ENCODE data around the gene PPOX. TPM values are rescaled to one million over a fixed set of nuclear protein-coding genes. Genes with fewer than 3 reads are reported as not detected.
A peak's percentile ranks its signal among the peaks of the same experiment; 100 is the strongest.

PPOX gene
- total and polyA plus RNA-seq, 2 experiments from 2014 or later: 26.5 to 39.6 TPM

DNA sequence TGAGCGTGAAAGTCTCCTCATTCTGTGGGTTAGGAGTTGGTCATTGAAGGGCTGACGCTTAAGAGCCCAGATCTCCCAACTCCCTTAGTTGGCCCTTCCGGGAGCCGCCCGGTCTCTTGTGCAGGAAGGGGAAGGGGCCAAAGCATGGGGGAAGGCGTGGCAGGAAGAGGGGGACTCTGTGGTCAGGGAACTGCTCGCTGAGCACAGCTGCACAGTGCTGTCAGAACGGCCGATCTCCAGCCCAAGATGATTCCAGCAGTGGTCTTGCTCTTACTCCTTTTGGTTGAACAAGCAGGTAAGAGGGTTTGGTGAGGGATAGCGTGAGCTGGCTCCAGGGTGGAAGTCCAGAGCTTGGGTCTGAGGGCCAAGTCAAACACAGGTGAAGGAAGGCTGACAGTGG, 48.9 kb downstream of the PPOX start, which contains the start of gene FCER1G (continued):
- TF ChIP-seq STAT1 (IDR thresholded peaks at IDR 0.05; ENCODE audit: unreplicated experiment): no peak
- no peak for TF ChIP-seq CREB1 (CRISPR knock-in tag; IDR thresholded peaks at IDR 0.05; ENCODE audit: low read depth)
- no peak for TF ChIP-seq NANOG (IDR thresholded peaks at IDR 0.05; ENCODE audit: borderline replicate concordance)
- TF ChIP-seq, protein P1, sequence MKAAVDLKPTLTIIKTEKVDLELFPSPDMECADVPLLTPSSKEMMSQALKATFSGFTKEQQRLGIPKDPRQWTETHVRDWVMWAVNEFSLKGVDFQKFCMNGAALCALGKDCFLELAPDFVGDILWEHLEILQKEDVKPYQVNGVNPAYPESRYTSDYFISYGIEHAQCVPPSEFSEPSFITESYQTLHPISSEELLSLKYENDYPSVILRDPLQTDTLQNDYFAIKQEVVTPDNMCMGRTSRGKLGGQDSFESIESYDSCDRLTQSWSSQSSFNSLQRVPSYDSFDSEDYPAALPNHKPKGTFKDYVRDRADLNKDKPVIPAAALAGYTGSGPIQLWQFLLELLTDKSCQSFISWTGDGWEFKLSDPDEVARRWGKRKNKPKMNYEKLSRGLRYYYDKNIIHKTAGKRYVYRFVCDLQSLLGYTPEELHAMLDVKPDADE (IDR thresholded peaks at IDR 0.05): no peak
- TF ChIP-seq JUNB (IDR thresholded peaks at IDR 0.05; ENCODE audit: unreplicated experiment): no peak
- TF ChIP-seq EZH2phosphoT487 (IDR thresholded peaks at IDR 0.05; ENCODE audit: unreplicated experiment): no peak

DNA sequence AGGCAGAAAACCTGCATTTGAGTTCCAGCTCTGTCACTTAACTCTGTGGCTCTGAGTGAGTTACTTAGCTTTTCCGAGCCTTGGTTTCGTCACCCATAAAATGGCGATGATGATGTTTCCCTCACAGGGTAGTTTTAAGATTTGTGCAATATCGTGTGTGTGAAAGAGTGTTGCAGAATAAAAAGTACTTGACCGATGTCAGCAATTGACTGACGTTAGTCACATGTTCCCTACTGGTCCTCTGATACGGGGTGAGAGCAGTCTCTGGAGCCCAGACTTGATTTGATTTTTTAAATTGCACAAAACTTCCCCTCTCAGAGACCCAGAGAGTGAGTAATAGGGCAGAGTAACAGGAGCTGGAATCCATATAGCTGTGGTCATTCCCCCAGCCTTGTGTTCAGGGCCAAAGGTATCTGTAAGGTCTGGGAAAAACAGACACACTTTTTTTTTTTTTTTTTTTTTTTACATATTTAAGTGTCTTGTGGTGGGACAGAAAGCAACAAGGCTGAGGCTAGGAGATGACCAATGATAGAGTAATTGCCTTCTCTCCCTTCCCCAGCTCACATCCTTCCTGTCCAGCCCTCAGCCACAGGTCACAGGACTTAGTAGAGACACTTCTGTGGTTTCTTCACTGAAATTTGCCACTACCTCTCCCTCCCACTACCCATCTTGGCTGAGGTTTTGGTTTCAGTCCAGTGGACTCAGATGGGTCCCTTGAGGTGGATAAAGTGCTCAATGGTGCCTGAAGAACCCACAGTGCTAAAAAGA, 50.9 kb downstream of the PPOX start:
- Mint-ChIP-seq H3K27me3 (ENCODE audit: insufficient read depth, low read depth, poor library complexity) (peaks cover 18% of the 10 kb centered on the region), H3K36me3 (ENCODE audit: low read depth) (peaks cover 30% of the 10 kb centered on the region), H3K4me3 (no peak overlapping the region), H3K4me1 (peaks cover 29% of the 10 kb centered on the region), H3K27ac (peak overlapping the region; percentile 18; the same call in 1 of the 2 replicates), H3K9me3 (no peaks in the 10 kb centered on the region; the same call in 2 of the 3 replicates)
- Histone ChIP-seq H3K9me2 (ENCODE audit: insufficient read depth) (no peaks in the 10 kb centered on the region), H3K4me3 (no peak overlapping the region), H3K27ac (ENCODE audit: low read depth) (no peak overlapping the region), H3K79me2 (replicated peaks; ENCODE audit: insufficient read depth) (no peaks in the 10 kb centered on the region), H2AFZ (peak overlapping the region; percentile 63; the same call in 1 of the 2 replicates), H3K27me3 (ENCODE audit: insufficient read depth) (no peaks in the 10 kb centered on the region), H3K4me1 (ENCODE audit: insufficient read depth) (peaks cover 22% of the 10 kb centered on the region), H3K4me2 (no peak overlapping the region), H3K36me3 (ENCODE audit: insufficient read depth) (peaks cover 24% of the 10 kb centered on the region), H3F3A (replicated peaks; ENCODE audit: low read depth) (peaks cover 15% of the 10 kb centered on the region; the same call in 1 of the 2 replicates), H4K20me1 (replicated peaks; ENCODE audit: insufficient read depth) (no peaks in the 10 kb centered on the region)
- no peak for DNase-seq (ENCODE audit: low spot score)
- ATAC-seq: no peak
- TF ChIP-seq ZNF331 (CRISPR knock-in tag; IDR thresholded peaks at IDR 0.05; ENCODE audit: low read depth) (no peak), CREB1 (CRISPR knock-in tag; IDR thresholded peaks at IDR 0.05; ENCODE audit: low read depth) (no peak), EZH2phosphoT487 (IDR thresholded peaks at IDR 0.05; ENCODE audit: unreplicated experiment) (no peak), NANOG (IDR thresholded peaks at IDR 0.05; ENCODE audit: borderline replicate concordance) (no peak), JUNB (IDR thresholded peaks at IDR 0.05; ENCODE audit: unreplicated experiment) (no peak), STAT1 (IDR thresholded peaks at IDR 0.05; ENCODE audit: unreplicated experiment) (no peak), EZH2 (IDR thresholded peaks at IDR 0.05; ENCODE audit: low read depth, unreplicated experiment) (no peak)
- TF ChIP-seq, protein P2, sequence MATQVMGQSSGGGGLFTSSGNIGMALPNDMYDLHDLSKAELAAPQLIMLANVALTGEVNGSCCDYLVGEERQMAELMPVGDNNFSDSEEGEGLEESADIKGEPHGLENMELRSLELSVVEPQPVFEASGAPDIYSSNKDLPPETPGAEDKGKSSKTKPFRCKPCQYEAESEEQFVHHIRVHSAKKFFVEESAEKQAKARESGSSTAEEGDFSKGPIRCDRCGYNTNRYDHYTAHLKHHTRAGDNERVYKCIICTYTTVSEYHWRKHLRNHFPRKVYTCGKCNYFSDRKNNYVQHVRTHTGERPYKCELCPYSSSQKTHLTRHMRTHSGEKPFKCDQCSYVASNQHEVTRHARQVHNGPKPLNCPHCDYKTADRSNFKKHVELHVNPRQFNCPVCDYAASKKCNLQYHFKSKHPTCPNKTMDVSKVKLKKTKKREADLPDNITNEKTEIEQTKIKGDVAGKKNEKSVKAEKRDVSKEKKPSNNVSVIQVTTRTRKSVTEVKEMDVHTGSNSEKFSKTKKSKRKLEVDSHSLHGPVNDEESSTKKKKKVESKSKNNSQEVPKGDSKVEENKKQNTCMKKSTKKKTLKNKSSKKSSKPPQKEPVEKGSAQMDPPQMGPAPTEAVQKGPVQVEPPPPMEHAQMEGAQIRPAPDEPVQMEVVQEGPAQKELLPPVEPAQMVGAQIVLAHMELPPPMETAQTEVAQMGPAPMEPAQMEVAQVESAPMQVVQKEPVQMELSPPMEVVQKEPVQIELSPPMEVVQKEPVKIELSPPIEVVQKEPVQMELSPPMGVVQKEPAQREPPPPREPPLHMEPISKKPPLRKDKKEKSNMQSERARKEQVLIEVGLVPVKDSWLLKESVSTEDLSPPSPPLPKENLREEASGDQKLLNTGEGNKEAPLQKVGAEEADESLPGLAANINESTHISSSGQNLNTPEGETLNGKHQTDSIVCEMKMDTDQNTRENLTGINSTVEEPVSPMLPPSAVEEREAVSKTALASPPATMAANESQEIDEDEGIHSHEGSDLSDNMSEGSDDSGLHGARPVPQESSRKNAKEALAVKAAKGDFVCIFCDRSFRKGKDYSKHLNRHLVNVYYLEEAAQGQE (IDR thresholded peaks at IDR 0.05; ENCODE audit: unreplicated experiment): no peak
- TF ChIP-seq, protein P3, sequence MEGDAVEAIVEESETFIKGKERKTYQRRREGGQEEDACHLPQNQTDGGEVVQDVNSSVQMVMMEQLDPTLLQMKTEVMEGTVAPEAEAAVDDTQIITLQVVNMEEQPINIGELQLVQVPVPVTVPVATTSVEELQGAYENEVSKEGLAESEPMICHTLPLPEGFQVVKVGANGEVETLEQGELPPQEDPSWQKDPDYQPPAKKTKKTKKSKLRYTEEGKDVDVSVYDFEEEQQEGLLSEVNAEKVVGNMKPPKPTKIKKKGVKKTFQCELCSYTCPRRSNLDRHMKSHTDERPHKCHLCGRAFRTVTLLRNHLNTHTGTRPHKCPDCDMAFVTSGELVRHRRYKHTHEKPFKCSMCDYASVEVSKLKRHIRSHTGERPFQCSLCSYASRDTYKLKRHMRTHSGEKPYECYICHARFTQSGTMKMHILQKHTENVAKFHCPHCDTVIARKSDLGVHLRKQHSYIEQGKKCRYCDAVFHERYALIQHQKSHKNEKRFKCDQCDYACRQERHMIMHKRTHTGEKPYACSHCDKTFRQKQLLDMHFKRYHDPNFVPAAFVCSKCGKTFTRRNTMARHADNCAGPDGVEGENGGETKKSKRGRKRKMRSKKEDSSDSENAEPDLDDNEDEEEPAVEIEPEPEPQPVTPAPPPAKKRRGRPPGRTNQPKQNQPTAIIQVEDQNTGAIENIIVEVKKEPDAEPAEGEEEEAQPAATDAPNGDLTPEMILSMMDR (conservative IDR thresholded peaks at IDR 0.05; ENCODE audit: low read depth in 2 of 2): no peak
- TF ChIP-seq, protein P1 (IDR thresholded peaks at IDR 0.05): no peak
